PC-9 (cell line): Measurements from ENCODE around the gene RHOA. TPM values are rescaled to one million over a fixed set of nuclear protein-coding genes. Genes with fewer than 3 reads are reported as not detected.

Source experiments
- BruUV-seq: library from RNA; stranded (reverse); fragments of 400-500 nt; replicated peaks from 2 replicates; lab custom pipeline; 2021; lab: Mats Ljungman, UMichigan
- CTCF ChIA-PET: fragments of 300-600 bp; sonication (Branson Sonifier 250); formaldehyde crosslinking; loops from one replicate; lab custom pipeline; 2022; ENCODE audit warnings: antibody characterized with exemption; lab: Charles Lee
- POLR2A ChIA-PET: fragments of 300-600 bp; sonication (Branson Sonifier 250); formaldehyde crosslinking; loops from one replicate; lab custom pipeline; 2022; ENCODE audit warnings: antibody characterized with exemption; ENCODE audit not compliant: unreplicated experiment; lab: Charles Lee
- DNase-seq, 2 experiments: peaks; one replicate each; pipeline versions ENCODE4 v3.0.0 to v3.0.0-alpha.2; 2015 to 2022; ENCODE audit warnings: mixed read lengths in 1 of 2
- H2AFZ ChIP-seq: fragments of 200-600 bp; sonication (generic); 2 replicates; pipeline ENCODE4 v1.8.1; 2017; ENCODE audit warnings: antibody characterized with exemption
- H3F3A ChIP-seq: fragments of 200-600 bp; sonication (generic); 2 replicates; pipeline ENCODE4 v1.8.1; 2017; ENCODE audit warnings: antibody characterized with exemption, mild to moderate bottlenecking, low read depth; ENCODE audit not compliant: insufficient read depth
- H3K27ac ChIP-seq: fragments of 200-600 bp; sonication (generic); 2 replicates; pipeline ENCODE4 v1.6.1; 2016; ENCODE audit warnings: mixed run types
- H3K27me3 ChIP-seq: fragments of 200-600 bp; sonication (generic); 2 replicates; pipeline ENCODE4 v1.6.1; 2016; ENCODE audit warnings: low read depth, mixed run types; ENCODE audit not compliant: insufficient read depth
- H3K36me3 ChIP-seq: fragments of 200-600 bp; sonication (generic); 2 replicates; pipeline ENCODE4 v1.6.1; 2016; ENCODE audit warnings: low read depth, mixed run types
- H3K4me1 ChIP-seq: fragments of 200-600 bp; sonication (generic); replicated peaks from 2 replicates; pipeline ENCODE4 v1.6.1; 2016; ENCODE audit warnings: mixed run types; ENCODE audit not compliant: insufficient read depth
- H3K4me2 ChIP-seq: fragments of 200-600 bp; sonication (generic); 2 replicates; pipeline ENCODE4 v1.6.1; 2017; ENCODE audit warnings: mixed run types
- H3K4me3 ChIP-seq: fragments of 200-600 bp; sonication (generic); 2 replicates; pipeline ENCODE4 v1.6.1; 2016; ENCODE audit warnings: mixed run types
- H3K79me2 ChIP-seq: fragments of 200-600 bp; sonication (generic); 2 replicates; pipeline ENCODE4 v1.6.1; 2017; ENCODE audit warnings: low read depth, mixed run types
- H3K9me2 ChIP-seq: fragments of 200-600 bp; sonication (generic); 2 replicates; pipeline ENCODE4 v1.8.1; 2017; ENCODE audit warnings: mild to moderate bottlenecking; ENCODE audit not compliant: insufficient read depth
- H3K9me3 ChIP-seq: fragments of 200-600 bp; sonication (generic); 2 replicates; pipeline ENCODE4 v1.8.1; 2016; ENCODE audit warnings: low read depth; ENCODE audit not compliant: insufficient read depth
- H4K20me1 ChIP-seq: fragments of 200-600 bp; sonication (generic); 2 replicates; pipeline ENCODE4 v1.8.1; 2017; ENCODE audit not compliant: insufficient read depth
- CTCF ChIP-seq: fragments of 200-600 bp; sonication (generic); conservative IDR thresholded peaks from 2 replicates; pipeline ENCODE4 v1.6.1; 2017; ENCODE audit warnings: mixed run types, antibody characterized with exemption, mild to moderate bottlenecking, moderate library complexity
- EZH2 ChIP-seq: fragments of 200-600 bp; sonication (generic); IDR thresholded peaks from 2 replicates; pipeline ENCODE4 v1.8.0; 2017; ENCODE audit warnings: antibody characterized with exemption, low read depth
- intact Hi-C: fragments of 100-400 bp; cut with micrococcal nuclease; formaldehyde crosslinking; loops from one replicate; pipeline ENCODE4 v1.10.0; 2022; ENCODE audit not compliant: unreplicated experiment
- total RNA-seq: library from RNA; stranded (reverse); gene quantifications from 2 replicates; pipeline ENCODE4 v1.2.3, GENCODE V29; 2021

The RHOA gene
- total RNA-seq, 1 experiment from 2014 or later: 413 TPM

GRCh38 chr3:49460188-49460890, 48.6 kb upstream of the RHOA start:
- peak overlapping the region; percentile 84 for H3K27ac ChIP-seq
- CTCF ChIA-PET: interaction anchor here (1.5 kb wide), 1 partner anchor 11 kb away, joined by 5 read pairs; no protein-coding TSS in a partner anchor

GRCh38 chr3:49456466-49456865, 44.7 kb upstream of the RHOA start:
- TF ChIP-seq CTCF (no peak), EZH2 (no peak)
- intact Hi-C loops: no loop called here

More at GRCh38 chr3:49460188-49460890, 48.6 kb upstream of the RHOA start:
- intact Hi-C loops: loop anchor here (5.0 kb wide), 1 partner anchor 42 kb away; no protein-coding TSS in a partner anchor
- peaks cover 64% of the 10 kb centered on the region for H3K4me1 ChIP-seq
- no peak overlapping the region for H3K4me3 ChIP-seq
- peak overlapping the region; percentile 75 for H3K4me2 ChIP-seq
- H3K9me3 ChIP-seq: no peaks in the 10 kb centered on the region
- no peaks in the 10 kb centered on the region for H3K9me2 ChIP-seq
- no peaks in the 10 kb centered on the region for H4K20me1 ChIP-seq
- DNase-seq: no peak
- POLR2A ChIA-PET: interaction anchor here (0.6 kb wide), 1 partner anchor 11 kb away, joined by 4 read pairs; no protein-coding TSS in a partner anchor
- H2AFZ ChIP-seq: no peak overlapping the region
- TF ChIP-seq CTCF (no peak), EZH2 (no peak)
- no peaks in the 10 kb centered on the region for H3K27me3 ChIP-seq
- H3K36me3 ChIP-seq: no peaks in the 10 kb centered on the region
- BruUV-seq: no TSS peak
- peaks cover 19% of the 10 kb centered on the region for H3F3A ChIP-seq
- H3K79me2 ChIP-seq: no peaks in the 10 kb centered on the region

GRCh38 chr3:49454898-49455681, 43.3 kb upstream of the RHOA start:
- H3K36me3 ChIP-seq: no peaks in the 10 kb centered on the region
- DNase-seq: no peak
- H3F3A ChIP-seq: peaks cover 3% of the 10 kb centered on the region; the same call in 1 of the 2 replicates
- no peaks in the 10 kb centered on the region for H3K27me3 ChIP-seq
- no peak for TF ChIP-seq CTCF
- no peak for TF ChIP-seq EZH2
- no peak overlapping the region for H3K27ac ChIP-seq
- no peak overlapping the region for H2AFZ ChIP-seq
- H3K79me2 ChIP-seq: no peaks in the 10 kb centered on the region
- ChIA-PET CTCF (interaction anchor here (0.6 to 2.1 kb wide), 10 partner anchors 15 to 121 kb away, joined by 3 to 9 read pairs (median 4); partner anchors contain the start of genes DAG1, RHOA, TCTA and USP4), POLR2A (no interaction called here)
- no peaks in the 10 kb centered on the region for H3K9me3 ChIP-seq
- peaks cover 31% of the 10 kb centered on the region for H3K4me1 ChIP-seq
- H3K9me2 ChIP-seq: no peaks in the 10 kb centered on the region
- H3K4me3 ChIP-seq: no peak overlapping the region
- no peaks in the 10 kb centered on the region for H4K20me1 ChIP-seq
- BruUV-seq: no TSS peak
- intact Hi-C loops: loop anchor here (1.0 kb wide), 3 partner anchors 84 to 384 kb away; partner anchors contain the start of gene APEH
- H3K4me2 ChIP-seq: no peak overlapping the region

More at GRCh38 chr3:49456466-49456865, 44.7 kb upstream of the RHOA start:
- H3K4me3 ChIP-seq: no peak overlapping the region
- DNase-seq: peak in 1 of 2 experiments; percentile 63
- no peaks in the 10 kb centered on the region for H3K9me2 ChIP-seq
- peaks cover 44% of the 10 kb centered on the region for H3K4me1 ChIP-seq
- CTCF ChIA-PET: interaction anchor here (0.6 to 1.5 kb wide), 2 partner anchors 14 to 216 kb away, joined by 5 read pairs; partner anchors contain the start of gene DAG1
- H3K27ac ChIP-seq: no peak overlapping the region
- H3F3A ChIP-seq: peaks cover 3% of the 10 kb centered on the region; the same call in 1 of the 2 replicates
- H3K79me2 ChIP-seq: no peaks in the 10 kb centered on the region
- no peaks in the 10 kb centered on the region for H3K9me3 ChIP-seq
- H3K36me3 ChIP-seq: no peaks in the 10 kb centered on the region
- H3K4me2 ChIP-seq: no peak overlapping the region
- no peak overlapping the region for H2AFZ ChIP-seq
- no peaks in the 10 kb centered on the region for H4K20me1 ChIP-seq
- POLR2A ChIA-PET: interaction anchor here (0.6 kb wide), 1 partner anchor 29 kb away, joined by 27 read pairs; no protein-coding TSS in a partner anchor
- H3K27me3 ChIP-seq: no peaks in the 10 kb centered on the region
- no TSS peak for BruUV-seq
